ENCODE measurements around the gene OTUB1.

OTUB1 gene

DNA sequence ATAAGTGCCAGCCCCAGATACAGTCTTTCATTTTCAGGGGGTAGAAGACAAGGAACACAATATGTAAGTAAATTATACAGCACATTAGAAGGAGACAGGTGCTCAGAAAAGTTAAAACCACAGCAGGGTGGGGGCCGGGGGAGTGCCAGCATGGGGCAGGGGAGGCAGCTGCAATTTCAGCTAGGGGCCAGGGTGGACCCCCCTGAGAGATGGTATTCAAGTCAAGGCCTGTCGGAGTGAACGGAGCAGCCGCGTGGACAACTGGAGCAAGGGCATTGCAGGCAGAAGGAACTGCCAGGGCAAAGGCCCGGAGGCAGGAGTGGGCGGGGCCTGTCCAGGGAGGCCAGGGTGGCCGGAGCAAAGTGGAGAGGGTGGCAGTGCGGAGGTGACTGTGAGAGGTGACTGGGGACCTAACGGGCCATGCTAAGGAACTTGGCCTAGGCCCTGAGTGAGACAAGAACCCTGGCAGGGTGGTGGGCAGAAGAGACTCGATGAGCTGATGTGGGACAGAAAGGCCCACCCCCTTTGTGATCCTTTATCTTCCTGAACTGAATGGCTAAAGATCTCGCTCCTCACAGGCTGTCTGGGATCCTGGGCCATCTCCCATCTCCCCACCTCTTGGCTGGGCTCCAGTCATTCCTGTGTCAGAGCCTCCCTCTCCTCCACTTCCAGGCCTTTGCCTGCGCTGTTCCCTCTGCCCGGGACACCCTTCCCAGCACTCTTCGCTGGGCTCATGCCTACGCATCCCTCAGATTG, 27.1 kb downstream of the OTUB1 start:
- H3K9me3 ChIP-seq (ENCODE audit: control insufficient read depth, low read length), result no peaks in the 10 kb centered on the region
- no peak for DNase-seq
- no peaks in the 10 kb centered on the region for H3K27me3 ChIP-seq (replicated peaks; ENCODE audit: control insufficient read depth, insufficient read depth, low read length, poor library complexity, severe bottlenecking)
- no peak overlapping the region for H3K27ac ChIP-seq (ENCODE audit: insufficient read depth, low read length, poor library complexity, severe bottlenecking)
- no peaks in the 10 kb centered on the region for H3K36me3 ChIP-seq (ENCODE audit: control insufficient read depth, insufficient read depth, low read length)
- no peaks in the 10 kb centered on the region for H3K4me1 ChIP-seq (ENCODE audit: control insufficient read depth, insufficient read depth, low read length, poor library complexity, severe bottlenecking)
- H3K4me3 ChIP-seq (ENCODE audit: insufficient read depth, low read depth, low read length, poor library complexity, severe bottlenecking), result no peak overlapping the region

DNA sequence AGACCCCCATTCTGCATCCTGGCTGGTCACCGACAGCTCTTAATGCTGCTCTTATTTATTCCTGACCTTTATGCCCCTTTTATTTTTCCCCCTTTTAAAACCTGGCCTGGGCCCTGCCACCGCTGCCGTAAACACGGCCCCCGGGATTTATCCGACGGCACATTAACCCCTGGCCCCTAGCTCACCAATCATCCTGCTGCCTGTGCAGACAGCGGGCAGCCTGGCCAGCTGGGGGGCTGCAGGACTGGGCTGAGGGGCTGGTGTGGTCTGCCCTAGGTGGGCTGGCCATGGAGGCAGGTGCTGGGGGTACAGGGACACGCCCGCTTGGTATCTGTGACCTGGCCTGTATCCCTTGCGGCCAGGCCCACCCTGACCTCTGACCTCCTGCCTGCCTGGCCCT, 28.1 kb downstream of the OTUB1 start:
- Histone ChIP-seq H3K9me3 (ENCODE audit: control insufficient read depth, low read length) (no peaks in the 10 kb centered on the region), H3K4me3 (ENCODE audit: insufficient read depth, low read depth, low read length, poor library complexity, severe bottlenecking) (no peak overlapping the region), H3K36me3 (ENCODE audit: control insufficient read depth, insufficient read depth, low read length) (no peaks in the 10 kb centered on the region), H3K27ac (ENCODE audit: insufficient read depth, low read length, poor library complexity, severe bottlenecking) (no peak overlapping the region), H3K27me3 (replicated peaks; ENCODE audit: control insufficient read depth, insufficient read depth, low read length, poor library complexity, severe bottlenecking) (no peaks in the 10 kb centered on the region), H3K4me1 (ENCODE audit: control insufficient read depth, insufficient read depth, low read length, poor library complexity, severe bottlenecking) (no peaks in the 10 kb centered on the region)
- no peak for DNase-seq

DNA sequence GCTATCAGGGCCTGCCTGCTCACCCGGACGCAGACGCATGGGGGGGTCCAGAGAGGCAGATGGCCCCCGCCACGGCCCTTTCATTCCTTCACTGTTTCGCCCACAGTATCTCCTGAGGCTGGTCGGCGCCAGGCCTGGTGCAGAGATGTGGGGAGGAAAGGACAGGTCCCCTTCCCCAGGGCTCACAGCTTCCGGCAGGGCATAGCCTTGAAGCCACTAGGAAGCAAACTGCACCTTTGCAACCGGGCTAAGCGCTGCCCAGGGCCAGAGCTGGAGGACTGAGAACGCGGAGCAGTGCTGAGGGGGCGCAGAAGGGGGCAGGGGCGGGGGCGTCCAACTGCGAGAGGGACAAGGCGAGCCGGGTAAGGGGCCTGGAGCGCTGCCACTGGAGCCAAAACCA, 29.3 kb downstream of the OTUB1 start:
- Histone ChIP-seq H3K27me3 (replicated peaks; ENCODE audit: control insufficient read depth, insufficient read depth, low read length, poor library complexity, severe bottlenecking) (no peaks in the 10 kb centered on the region), H3K27ac (ENCODE audit: insufficient read depth, low read length, poor library complexity, severe bottlenecking) (no peak overlapping the region), H3K4me1 (ENCODE audit: control insufficient read depth, insufficient read depth, low read length, poor library complexity, severe bottlenecking) (no peaks in the 10 kb centered on the region), H3K4me3 (ENCODE audit: insufficient read depth, low read depth, low read length, poor library complexity, severe bottlenecking) (no peak overlapping the region), H3K9me3 (ENCODE audit: control insufficient read depth, low read length) (no peaks in the 10 kb centered on the region), H3K36me3 (ENCODE audit: control insufficient read depth, insufficient read depth, low read length) (no peaks in the 10 kb centered on the region)
- DNase-seq, result no peak

DNA sequence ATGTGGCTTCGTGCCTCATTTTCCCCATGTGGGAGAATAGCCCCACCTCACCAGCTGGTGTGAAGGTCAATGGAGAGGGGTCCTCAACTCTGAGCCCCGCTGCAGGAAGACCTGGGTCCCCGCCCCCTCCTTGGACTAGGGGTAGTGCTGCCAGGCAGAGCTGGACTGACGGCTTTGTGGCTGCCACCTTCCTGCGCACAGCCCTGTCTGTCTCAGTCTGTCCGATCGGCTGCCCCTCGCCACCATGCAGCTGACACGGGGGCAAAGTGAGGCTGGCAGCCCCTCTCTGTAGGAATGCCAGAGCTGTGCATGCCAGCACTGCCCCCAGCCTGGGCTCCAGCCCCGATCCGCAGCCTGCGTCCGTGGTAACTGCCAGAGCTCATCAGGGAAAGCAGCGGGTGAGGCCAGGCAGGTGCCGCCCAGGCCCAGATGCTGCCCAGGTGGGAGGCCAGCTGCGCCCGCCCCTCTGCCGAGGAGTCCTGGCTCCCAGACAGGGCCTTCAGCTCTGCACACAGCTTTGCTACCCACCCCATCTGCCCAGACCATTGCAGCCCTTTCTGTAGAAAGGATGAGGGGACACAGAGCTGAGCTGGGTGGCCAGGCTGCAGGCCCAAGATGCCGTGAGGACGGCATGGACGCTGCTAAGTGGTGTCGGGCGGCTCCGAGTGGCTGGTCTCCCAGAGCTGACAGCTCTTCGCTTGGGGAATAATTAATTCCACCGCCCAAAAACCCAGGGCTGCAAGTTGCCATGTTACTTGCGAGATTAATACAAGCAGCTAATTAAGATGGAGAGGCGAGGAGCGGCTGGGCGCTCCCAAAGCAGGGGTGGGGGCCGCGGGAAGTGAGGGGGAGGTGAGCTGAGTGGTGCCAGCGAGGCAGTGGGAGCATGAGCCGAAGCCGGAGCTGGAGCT, 30.0 kb downstream of the OTUB1 start:
- Histone ChIP-seq H3K27me3 (replicated peaks; ENCODE audit: control insufficient read depth, insufficient read depth, low read length, poor library complexity, severe bottlenecking) (no peaks in the 10 kb centered on the region), H3K4me3 (ENCODE audit: insufficient read depth, low read depth, low read length, poor library complexity, severe bottlenecking) (no peak overlapping the region), H3K36me3 (ENCODE audit: control insufficient read depth, insufficient read depth, low read length) (no peaks in the 10 kb centered on the region), H3K9me3 (ENCODE audit: control insufficient read depth, low read length) (no peaks in the 10 kb centered on the region), H3K27ac (ENCODE audit: insufficient read depth, low read length, poor library complexity, severe bottlenecking) (no peak overlapping the region), H3K4me1 (ENCODE audit: control insufficient read depth, insufficient read depth, low read length, poor library complexity, severe bottlenecking) (no peaks in the 10 kb centered on the region)
- no peak for DNase-seq

DNA sequence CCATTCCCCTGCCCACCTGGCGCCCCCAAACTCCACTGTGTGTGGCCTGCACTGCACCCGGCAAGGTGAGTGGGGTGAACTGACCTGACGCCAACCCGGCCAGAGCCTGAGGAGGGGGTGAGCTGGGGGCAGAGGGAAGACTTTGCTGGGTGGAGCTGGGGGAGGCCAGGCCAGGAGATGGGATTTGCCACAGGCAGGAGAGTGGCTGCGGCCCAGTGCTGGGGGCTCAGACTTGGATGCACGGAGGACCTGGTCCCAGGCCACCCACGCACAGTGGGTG, 31.6 kb downstream of the OTUB1 start:
- Histone ChIP-seq H3K4me3 (ENCODE audit: insufficient read depth, low read depth, low read length, poor library complexity, severe bottlenecking) (no peak overlapping the region), H3K36me3 (ENCODE audit: control insufficient read depth, insufficient read depth, low read length) (no peaks in the 10 kb centered on the region), H3K9me3 (ENCODE audit: control insufficient read depth, low read length) (no peaks in the 10 kb centered on the region), H3K27me3 (replicated peaks; ENCODE audit: control insufficient read depth, insufficient read depth, low read length, poor library complexity, severe bottlenecking) (no peaks in the 10 kb centered on the region), H3K4me1 (ENCODE audit: control insufficient read depth, insufficient read depth, low read length, poor library complexity, severe bottlenecking) (no peaks in the 10 kb centered on the region), H3K27ac (ENCODE audit: insufficient read depth, low read length, poor library complexity, severe bottlenecking) (no peak overlapping the region)
- DNase-seq, result no peak

DNA sequence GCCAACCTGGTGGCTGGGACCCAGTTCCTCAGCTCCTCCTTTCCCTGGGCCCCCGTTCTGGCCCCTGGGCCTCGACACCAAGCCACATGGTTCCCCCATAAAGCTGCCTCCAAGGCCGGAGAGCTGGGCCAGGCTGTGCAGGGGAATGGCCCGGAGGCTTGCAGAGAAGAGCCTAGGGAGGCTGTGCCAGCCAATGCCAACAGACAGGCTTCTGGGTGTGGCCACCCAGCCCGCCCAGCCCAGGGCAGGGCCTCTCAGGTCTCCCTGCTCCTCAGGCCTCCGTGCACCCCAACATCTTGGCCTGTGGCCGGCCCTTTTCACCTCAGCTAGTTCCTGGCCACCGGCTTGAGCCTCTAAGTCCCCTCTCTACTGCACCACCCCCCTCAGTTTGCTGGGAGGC, 32.1 kb downstream of the OTUB1 start:
- no peaks in the 10 kb centered on the region for H3K27me3 ChIP-seq (replicated peaks; ENCODE audit: control insufficient read depth, insufficient read depth, low read length, poor library complexity, severe bottlenecking)
- H3K4me1 ChIP-seq (ENCODE audit: control insufficient read depth, insufficient read depth, low read length, poor library complexity, severe bottlenecking), result no peaks in the 10 kb centered on the region
- H3K36me3 ChIP-seq (ENCODE audit: control insufficient read depth, insufficient read depth, low read length), result no peaks in the 10 kb centered on the region

DNA sequence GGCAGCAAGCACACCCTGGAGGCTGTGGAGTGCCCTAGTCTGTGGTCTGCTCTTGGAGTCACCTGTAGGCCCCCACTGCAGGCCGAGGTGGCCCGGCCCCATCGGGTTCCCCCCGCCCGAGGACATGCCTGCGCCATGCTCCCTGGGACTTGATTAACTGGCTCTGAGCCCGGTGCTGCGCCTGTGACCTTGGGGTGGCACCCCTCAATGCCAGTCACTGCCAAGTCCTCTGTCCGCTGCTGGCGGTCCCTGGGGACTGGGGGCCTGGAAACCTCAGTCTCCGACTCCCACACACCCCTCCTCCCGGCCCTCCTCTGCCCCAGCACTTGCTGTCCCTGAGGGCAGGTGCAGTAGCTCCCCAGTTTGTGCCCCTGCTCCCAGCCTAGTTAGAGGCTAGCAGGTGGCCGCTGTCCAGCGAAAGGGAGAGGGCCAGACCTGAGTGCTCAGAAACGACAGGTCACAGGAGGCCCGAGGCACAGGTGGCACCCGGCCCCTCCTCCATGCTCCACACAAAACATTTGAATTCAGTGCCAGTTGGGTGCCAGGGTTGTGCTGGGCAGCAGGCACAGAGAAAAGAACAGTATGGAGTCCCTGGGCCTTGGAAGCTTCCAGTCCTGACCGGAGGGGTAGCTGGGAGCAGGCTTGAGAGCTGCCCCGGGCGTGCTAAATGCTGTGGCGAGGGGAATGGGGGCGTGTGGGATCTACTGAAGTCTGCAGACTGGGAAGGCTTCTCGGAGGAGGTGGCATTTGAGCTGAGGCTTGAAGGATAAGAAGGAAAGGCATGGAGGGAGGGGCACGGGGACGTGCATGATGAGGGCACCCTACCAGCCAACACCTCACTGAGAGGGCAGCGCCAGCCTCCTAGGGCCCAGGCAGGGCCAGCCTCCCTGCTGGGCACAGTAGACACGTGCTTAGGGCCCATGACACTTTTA, 33.1 kb downstream of the OTUB1 start:
- Histone ChIP-seq H3K36me3 (ENCODE audit: control insufficient read depth, insufficient read depth, low read length) (no peaks in the 10 kb centered on the region), H3K27ac (ENCODE audit: insufficient read depth, low read length, poor library complexity, severe bottlenecking) (no peak overlapping the region), H3K4me3 (ENCODE audit: insufficient read depth, low read depth, low read length, poor library complexity, severe bottlenecking) (no peak overlapping the region), H3K27me3 (replicated peaks; ENCODE audit: control insufficient read depth, insufficient read depth, low read length, poor library complexity, severe bottlenecking) (no peaks in the 10 kb centered on the region), H3K9me3 (ENCODE audit: control insufficient read depth, low read length) (no peaks in the 10 kb centered on the region), H3K4me1 (ENCODE audit: control insufficient read depth, insufficient read depth, low read length, poor library complexity, severe bottlenecking) (no peaks in the 10 kb centered on the region)
- no peak for DNase-seq

More for the DNA sequence above, 32.1 kb downstream of the OTUB1 start:
- Histone ChIP-seq H3K9me3 (ENCODE audit: control insufficient read depth, low read length) (no peaks in the 10 kb centered on the region), H3K4me3 (ENCODE audit: insufficient read depth, low read depth, low read length, poor library complexity, severe bottlenecking) (no peak overlapping the region), H3K27ac (ENCODE audit: insufficient read depth, low read length, poor library complexity, severe bottlenecking) (no peak overlapping the region)
- DNase-seq, result no peak

DNA sequence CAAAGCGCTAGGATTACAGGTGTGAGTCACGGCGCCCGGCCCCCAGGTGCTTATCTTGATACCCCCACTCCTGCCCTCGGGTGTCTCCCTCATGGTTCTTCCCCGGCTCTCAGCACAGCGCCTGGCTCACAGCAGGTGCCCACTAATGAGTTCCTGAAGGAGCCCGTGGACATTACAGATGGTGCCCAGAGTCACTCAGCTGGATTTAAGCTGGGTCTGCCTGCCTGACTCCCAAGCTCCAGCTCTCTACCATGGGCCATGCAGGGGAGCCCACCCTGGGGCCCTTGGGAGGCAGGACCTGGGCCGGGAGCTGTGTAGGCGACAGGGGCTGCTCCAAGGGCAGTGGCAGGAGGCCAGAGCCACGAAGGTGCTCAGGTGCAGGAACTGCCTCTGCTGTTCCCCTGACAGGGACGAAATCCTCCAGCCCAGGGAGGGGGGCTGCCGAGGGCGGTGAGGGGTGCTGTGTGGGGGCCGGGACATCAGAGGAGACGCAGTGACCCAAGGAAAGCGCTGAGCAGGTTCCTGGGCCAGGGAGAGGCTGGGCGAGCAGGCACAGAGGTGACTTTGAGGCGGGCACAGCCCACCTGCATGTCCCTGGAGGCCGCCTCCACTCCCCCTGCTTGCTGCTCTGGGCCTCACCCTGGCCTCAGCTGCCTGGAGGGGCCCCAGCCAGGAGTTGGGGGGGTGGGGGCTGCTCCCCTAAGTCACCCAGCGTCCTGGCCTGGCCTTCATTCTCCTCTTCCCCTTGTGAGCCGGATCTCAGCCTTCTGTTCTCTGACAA, 34.9 kb downstream of the OTUB1 start:
- Histone ChIP-seq H3K4me1 (ENCODE audit: control insufficient read depth, insufficient read depth, low read length, poor library complexity, severe bottlenecking) (no peaks in the 10 kb centered on the region), H3K9me3 (ENCODE audit: control insufficient read depth, low read length) (no peaks in the 10 kb centered on the region), H3K36me3 (ENCODE audit: control insufficient read depth, insufficient read depth, low read length) (no peaks in the 10 kb centered on the region), H3K27me3 (replicated peaks; ENCODE audit: control insufficient read depth, insufficient read depth, low read length, poor library complexity, severe bottlenecking) (no peaks in the 10 kb centered on the region), H3K4me3 (ENCODE audit: insufficient read depth, low read depth, low read length, poor library complexity, severe bottlenecking) (no peak overlapping the region), H3K27ac (ENCODE audit: insufficient read depth, low read length, poor library complexity, severe bottlenecking) (no peak overlapping the region)
- DNase-seq, result no peak

DNA sequence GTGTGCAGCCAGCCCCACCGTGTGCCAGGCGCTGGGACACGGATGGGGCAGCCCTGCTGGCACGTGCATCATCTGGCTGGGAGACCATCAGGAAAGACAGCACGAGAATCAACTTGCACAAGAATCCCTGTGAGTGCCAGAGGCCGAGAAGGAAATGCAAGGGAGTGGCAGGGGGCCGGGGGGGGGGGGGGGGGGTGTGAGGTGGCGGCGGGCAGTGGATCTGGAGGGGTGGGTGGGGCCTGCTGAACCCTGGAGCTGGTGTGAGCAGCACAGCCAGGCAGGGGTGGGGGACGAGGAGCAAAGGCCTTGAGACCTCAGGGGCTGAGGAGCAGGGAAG, 35.5 kb downstream of the OTUB1 start:
- Histone ChIP-seq H3K4me1 (ENCODE audit: control insufficient read depth, insufficient read depth, low read length, poor library complexity, severe bottlenecking) (no peaks in the 10 kb centered on the region), H3K27me3 (replicated peaks; ENCODE audit: control insufficient read depth, insufficient read depth, low read length, poor library complexity, severe bottlenecking) (no peaks in the 10 kb centered on the region), H3K36me3 (ENCODE audit: control insufficient read depth, insufficient read depth, low read length) (no peaks in the 10 kb centered on the region), H3K4me3 (ENCODE audit: insufficient read depth, low read depth, low read length, poor library complexity, severe bottlenecking) (no peak overlapping the region), H3K9me3 (ENCODE audit: control insufficient read depth, low read length) (no peaks in the 10 kb centered on the region), H3K27ac (ENCODE audit: insufficient read depth, low read length, poor library complexity, severe bottlenecking) (no peak overlapping the region)
- DNase-seq, result no peak
